DOHH2 (cell line): ENCODE data around the gene CBARP.

Experiments used
- EZH2phosphoT487 ChIP-seq: fragments of 200-600 bp; sonication (generic); IDR thresholded peaks from 2 replicates; pipeline ENCODE4 v1.6.1; 2017; ENCODE audit warnings: borderline replicate concordance, mild to moderate bottlenecking, antibody characterized with exemption, low read length, moderate library complexity, mixed read lengths
- TF ChIP-seq, protein P1 (sequence below): fragments of 200-600 bp; sonication (generic); IDR thresholded peaks from one replicate; pipeline ENCODE4 v1.5.1; 2014; ENCODE audit warnings: antibody characterized with exemption, mild to moderate bottlenecking, low read depth, low read length; ENCODE audit not compliant: poor library complexity, severe bottlenecking

- TF ChIP-seq, protein P1, sequence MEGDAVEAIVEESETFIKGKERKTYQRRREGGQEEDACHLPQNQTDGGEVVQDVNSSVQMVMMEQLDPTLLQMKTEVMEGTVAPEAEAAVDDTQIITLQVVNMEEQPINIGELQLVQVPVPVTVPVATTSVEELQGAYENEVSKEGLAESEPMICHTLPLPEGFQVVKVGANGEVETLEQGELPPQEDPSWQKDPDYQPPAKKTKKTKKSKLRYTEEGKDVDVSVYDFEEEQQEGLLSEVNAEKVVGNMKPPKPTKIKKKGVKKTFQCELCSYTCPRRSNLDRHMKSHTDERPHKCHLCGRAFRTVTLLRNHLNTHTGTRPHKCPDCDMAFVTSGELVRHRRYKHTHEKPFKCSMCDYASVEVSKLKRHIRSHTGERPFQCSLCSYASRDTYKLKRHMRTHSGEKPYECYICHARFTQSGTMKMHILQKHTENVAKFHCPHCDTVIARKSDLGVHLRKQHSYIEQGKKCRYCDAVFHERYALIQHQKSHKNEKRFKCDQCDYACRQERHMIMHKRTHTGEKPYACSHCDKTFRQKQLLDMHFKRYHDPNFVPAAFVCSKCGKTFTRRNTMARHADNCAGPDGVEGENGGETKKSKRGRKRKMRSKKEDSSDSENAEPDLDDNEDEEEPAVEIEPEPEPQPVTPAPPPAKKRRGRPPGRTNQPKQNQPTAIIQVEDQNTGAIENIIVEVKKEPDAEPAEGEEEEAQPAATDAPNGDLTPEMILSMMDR = no peak
- TF ChIP-seq EZH2phosphoT487 = no peak
Measured at GRCh38 chr19:1280636-1281568, 43.1 kb upstream of the CBARP start.
